ENCODE results near the gene RHOF. TPM values are rescaled to one million over a fixed set of nuclear protein-coding genes. Genes with fewer than 3 reads are reported as not detected.

Gene RHOF
- polyA plus RNA-seq, 1 of the 3 experiments (the other 2 are of a cell fraction): 5.0 TPM

GRCh38 chr12:121815263-121815662, 21.8 kb upstream of the RHOF start:
- Histone ChIP-seq H3K27ac (ENCODE audit: low read depth in 2 of 2, low read length in 1 of 2) (no peak overlapping the region), H3K4me3 (ENCODE audit: low read depth in 2 of 2, low read length in 1 of 2) (no peak overlapping the region), H3K79me2 (ENCODE audit: insufficient read depth) (peaks cover 58% of the 10 kb centered on the region), H3K4me1 (ENCODE audit: control insufficient read depth in 1 of 2, insufficient read depth in 2 of 2, low read depth in 1 of 2, low read length in 1 of 2) (peaks cover 17 to 18% of the 10 kb centered on the region in 2 experiments; a peak in 2 of 4 replicates), H3K27me3 (ENCODE audit: insufficient read depth) (no peaks in the 10 kb centered on the region), H3K9me2 (no peaks in the 10 kb centered on the region), H3F3A (replicated peaks; ENCODE audit: insufficient read depth) (peaks cover 15% of the 10 kb centered on the region), H3K9me3 (no peaks in the 10 kb centered on the region), H3K9ac (no peak overlapping the region), H3K36me3 (replicated peaks in 1 of 2; ENCODE audit: control insufficient read depth in 1 of 2, insufficient read depth in 2 of 2, low read length in 1 of 2) (peaks cover 47 to 53% of the 10 kb centered on the region in 2 experiments), H2AFZ (ENCODE audit: low read depth) (no peak overlapping the region), H3K4me2 (no peak overlapping the region), H4K20me1 (ENCODE audit: insufficient read depth) (peaks cover 40% of the 10 kb centered on the region)
- POLR2A ChIA-PET: no interaction called here
- no peak for DNase-seq
- WGBS (ENCODE audit: low lambda C conversion rate): 90% methylated on average over 8 of the region's 8 CpGs
- CTCF ChIA-PET: interaction anchor here (1.4 to 18.3 kb wide), 2 partner anchors 9 to 21 kb away, joined by 5 to 675 read pairs; partner anchors contain the start of gene RHOF
- TF ChIP-seq GATA2 (CRISPR knock-in tag; IDR thresholded peaks at IDR 0.05): no peak
- TF ChIP-seq MXI1 (IDR thresholded peaks at IDR 0.05; ENCODE audit: low read depth, low read length): no peak
- TF ChIP-seq RFX5 (IDR thresholded peaks at IDR 0.05; ENCODE audit: low read length): no peak
- TF ChIP-seq ELF1 (IDR thresholded peaks at IDR 0.05): no peak

DNA sequence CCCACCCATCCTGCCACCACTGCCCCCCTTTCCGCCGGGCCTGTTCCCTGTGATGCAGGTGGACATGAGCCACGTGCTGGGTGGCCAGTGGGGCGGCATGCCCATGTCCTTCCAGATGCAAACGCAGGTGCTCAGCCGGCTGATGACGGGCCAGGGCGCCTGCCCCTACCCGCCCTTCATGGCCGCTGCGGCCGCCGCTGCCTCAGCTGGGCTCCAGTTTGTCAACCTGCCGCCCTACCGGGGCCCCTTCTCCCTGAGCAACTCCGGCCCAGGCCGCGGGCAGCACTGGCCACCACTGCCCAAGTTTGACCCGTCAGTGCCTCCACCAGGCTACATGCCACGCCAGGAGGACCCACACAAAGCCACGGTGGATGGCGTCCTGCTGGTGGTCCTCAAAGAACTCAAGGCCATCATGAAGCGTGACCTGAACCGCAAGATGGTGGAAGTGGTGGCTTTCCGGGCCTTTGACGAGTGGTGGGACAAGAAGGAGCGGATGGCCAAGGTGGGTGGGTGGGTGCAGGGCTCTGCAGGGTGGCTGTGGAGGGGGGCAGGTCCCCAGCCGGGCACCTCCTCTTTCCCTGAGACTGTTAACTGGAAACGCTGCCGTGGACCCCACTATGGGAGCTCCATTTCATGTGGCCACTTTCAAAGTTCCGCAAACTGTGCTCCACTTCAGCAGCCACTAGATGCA, 21.1 kb upstream of the RHOF start:
- H3K4me2 ChIP-seq: no peak overlapping the region
- ChIA-PET CTCF (interaction anchor here (1.4 to 18.3 kb wide), 2 partner anchors 8 to 20 kb away, joined by 5 to 675 read pairs; partner anchors contain the start of gene RHOF), POLR2A (no interaction called here)
- no peaks in the 10 kb centered on the region for H3K27me3 ChIP-seq (ENCODE audit: insufficient read depth)
- DNase-seq: no peak
- TF ChIP-seq JUND (IDR thresholded peaks at IDR 0.05): no peak
- TF ChIP-seq CHD2 (IDR thresholded peaks at IDR 0.05; ENCODE audit: low read length, partially characterized antibody): no peak
- TF ChIP-seq, protein P1, sequence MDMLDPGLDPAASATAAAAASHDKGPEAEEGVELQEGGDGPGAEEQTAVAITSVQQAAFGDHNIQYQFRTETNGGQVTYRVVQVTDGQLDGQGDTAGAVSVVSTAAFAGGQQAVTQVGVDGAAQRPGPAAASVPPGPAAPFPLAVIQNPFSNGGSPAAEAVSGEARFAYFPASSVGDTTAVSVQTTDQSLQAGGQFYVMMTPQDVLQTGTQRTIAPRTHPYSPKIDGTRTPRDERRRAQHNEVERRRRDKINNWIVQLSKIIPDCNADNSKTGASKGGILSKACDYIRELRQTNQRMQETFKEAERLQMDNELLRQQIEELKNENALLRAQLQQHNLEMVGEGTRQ (IDR thresholded peaks at IDR 0.05; ENCODE audit: borderline replicate concordance, low read depth, low read length): no peak
- no peak for TF ChIP-seq GABPA (IDR thresholded peaks at IDR 0.05; ENCODE audit: low read depth)
- TF ChIP-seq RAD21 (IDR thresholded peaks at IDR 0.05; ENCODE audit: low read length): no peak
- TF ChIP-seq YY1 (IDR thresholded peaks at IDR 0.05; ENCODE audit: low read depth): no peak
- TF ChIP-seq, protein P2, sequence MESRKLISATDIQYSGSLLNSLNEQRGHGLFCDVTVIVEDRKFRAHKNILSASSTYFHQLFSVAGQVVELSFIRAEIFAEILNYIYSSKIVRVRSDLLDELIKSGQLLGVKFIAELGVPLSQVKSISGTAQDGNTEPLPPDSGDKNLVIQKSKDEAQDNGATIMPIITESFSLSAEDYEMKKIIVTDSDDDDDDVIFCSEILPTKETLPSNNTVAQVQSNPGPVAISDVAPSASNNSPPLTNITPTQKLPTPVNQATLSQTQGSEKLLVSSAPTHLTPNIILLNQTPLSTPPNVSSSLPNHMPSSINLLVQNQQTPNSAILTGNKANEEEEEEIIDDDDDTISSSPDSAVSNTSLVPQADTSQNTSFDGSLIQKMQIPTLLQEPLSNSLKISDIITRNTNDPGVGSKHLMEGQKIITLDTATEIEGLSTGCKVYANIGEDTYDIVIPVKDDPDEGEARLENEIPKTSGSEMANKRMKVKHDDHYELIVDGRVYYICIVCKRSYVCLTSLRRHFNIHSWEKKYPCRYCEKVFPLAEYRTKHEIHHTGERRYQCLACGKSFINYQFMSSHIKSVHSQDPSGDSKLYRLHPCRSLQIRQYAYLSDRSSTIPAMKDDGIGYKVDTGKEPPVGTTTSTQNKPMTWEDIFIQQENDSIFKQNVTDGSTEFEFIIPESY (IDR thresholded peaks at IDR 0.05; ENCODE audit: borderline replicate concordance, low read depth): no peak
- no peak for TF ChIP-seq EP300 (IDR thresholded peaks at IDR 0.05; ENCODE audit: borderline replicate concordance in 1 of 2, low read depth in 1 of 2, low read length in 1 of 2)
- TF ChIP-seq NFIC (IDR thresholded peaks at IDR 0.05; ENCODE audit: borderline replicate concordance): no peak
- TF ChIP-seq NRF1 (IDR thresholded peaks at IDR 0.05; ENCODE audit: low read depth, low read length): no peak
- H3F3A ChIP-seq (replicated peaks; ENCODE audit: insufficient read depth): peaks cover 15% of the 10 kb centered on the region
- H3K4me3 ChIP-seq (ENCODE audit: low read depth in 2 of 2, low read length in 1 of 2): no peak overlapping the region
- H3K9ac ChIP-seq: no peak overlapping the region
- peaks cover 17 to 18% of the 10 kb centered on the region in 2 experiments; a peak in 2 of 4 replicates for H3K4me1 ChIP-seq (ENCODE audit: control insufficient read depth in 1 of 2, insufficient read depth in 2 of 2, low read depth in 1 of 2, low read length in 1 of 2)
- H2AFZ ChIP-seq (ENCODE audit: low read depth): no peak overlapping the region
- peaks cover 41% of the 10 kb centered on the region for H4K20me1 ChIP-seq (ENCODE audit: insufficient read depth)
- peaks cover 65% of the 10 kb centered on the region for H3K79me2 ChIP-seq (ENCODE audit: insufficient read depth)
- no peaks in the 10 kb centered on the region for H3K9me3 ChIP-seq
- H3K27ac ChIP-seq (ENCODE audit: low read depth in 2 of 2, low read length in 1 of 2): no peak overlapping the region
- H3K36me3 ChIP-seq (replicated peaks in 1 of 2; ENCODE audit: control insufficient read depth in 1 of 2, insufficient read depth in 2 of 2, low read length in 1 of 2): peaks cover 47 to 53% of the 10 kb centered on the region in 2 experiments
- 96% methylated on average over 27 of the region's 31 CpGs for whole genome bisulfite sequencing (ENCODE audit: low lambda C conversion rate)
- no peaks in the 10 kb centered on the region for H3K9me2 ChIP-seq

Measured in SK-N-SH (cell line).